HepG2 (cell line): ENCODE data around the gene PPP4R1. TPM values are rescaled to one million over a fixed set of nuclear protein-coding genes. Genes with fewer than 3 reads are reported as not detected.

ENCODE experiments used
- KLF16 ChIP-seq, 2 experiments: sonication (generic) in 1 of 2; formaldehyde crosslinking in 1 of 2; IDR thresholded peaks; 2 replicates each; pipeline versions ENCODE4 v1.6.1 to v1.8.0; 2016 to 2023; ENCODE audit warnings: missing genetic modification reagents in 2 of 2, missing compliant biosample characterization in 1 of 2
- NFKB2 ChIP-seq: sonication (generic); formaldehyde crosslinking; IDR thresholded peaks from 2 replicates; pipeline ENCODE4 v1.4.0; 2020; ENCODE audit warnings: missing genetic modification reagents, borderline replicate concordance
- PHF8 ChIP-seq: sonication (generic); formaldehyde crosslinking; IDR thresholded peaks from 2 replicates; pipeline ENCODE4 v1.5.0; 2020; ENCODE audit warnings: missing genetic modification reagents
- ZBTB7A ChIP-seq: sonication (generic); formaldehyde crosslinking; IDR thresholded peaks from 2 replicates; pipeline ENCODE4 v1.8.0; 2022; ENCODE audit warnings: mild to moderate bottlenecking, missing genetic modification reagents
- ZHX2 ChIP-seq, 2 experiments: sonication (generic) in 1 of 2; formaldehyde crosslinking in 1 of 2; IDR thresholded peaks; 2 replicates each; pipeline versions ENCODE4 v1.6.1 to v1.9.0; 2014 to 2022; ENCODE audit warnings: antibody characterized with exemption in 1 of 2, borderline replicate concordance in 1 of 2, inconsistent platforms in 1 of 2, low read depth in 1 of 2, missing genetic modification reagents in 1 of 2
- ZNF687 ChIP-seq: sonication (generic); formaldehyde crosslinking; IDR thresholded peaks from 2 replicates; pipeline ENCODE4 v1.5.1; 2020; ENCODE audit warnings: mild to moderate bottlenecking, missing genetic modification reagents, moderate library complexity
- ZNF703 ChIP-seq: sonication (generic); formaldehyde crosslinking; IDR thresholded peaks from 2 replicates; pipeline ENCODE4 v1.5.1; 2020; ENCODE audit warnings: missing genetic modification reagents, mild to moderate bottlenecking, moderate library complexity, borderline replicate concordance
- ZNF772 ChIP-seq: sonication (generic); formaldehyde crosslinking; IDR thresholded peaks from 2 replicates; pipeline ENCODE4 v1.5.0; 2020; ENCODE audit warnings: mild to moderate bottlenecking, missing genetic modification reagents
- polyA plus RNA-seq, 8 experiments: library from polyadenylated mRNA; depleted of rRNA in 3 of 8; stranded (reverse) in 7 of 8; unstranded in 1 of 8; fragments of >200 nt; fragmentation: Illumina TruSeq in 4 of 8; extraction: Trizol in 4 of 8; gene quantifications; 2 replicates each; pipeline versions ENCODE4 v1.2.1 to v1.2.3, GENCODE V29; 2011 to 2016; ENCODE audit warnings: low read depth in 4 of 8, missing spikeins in 1 of 8, mixed read lengths in 1 of 8; ENCODE audit not compliant: insufficient read depth in 1 of 8
- total RNA-seq, 5 experiments: library from RNA; depleted of rRNA; stranded (reverse); fragments of >200 nt; fragmentation: Illumina TruSeq; extraction: Trizol; gene quantifications; 2 replicates each; pipeline ENCODE4 v1.2.3, GENCODE V29; 2016; ENCODE audit warnings: low read depth in 1 of 5
- TF ChIP-seq, protein P1 (sequence below): sonication (generic); formaldehyde crosslinking; IDR thresholded peaks from 2 replicates; pipeline ENCODE4 v1.4.0; 2020; ENCODE audit warnings: missing genetic modification reagents

PPP4R1 gene
- total and polyA plus RNA-seq, 2 of the 13 experiments (the other 11 are each of a cell fraction or from before 2014, with no cell fraction given): 66.5 to 72.4 TPM

GRCh38 chr18:9614401-9615279, at the start of gene PPP4R1 (continued):
- TF ChIP-seq ZNF687 (CRISPR knock-in tag): peak; percentile 95
- TF ChIP-seq, protein P1, sequence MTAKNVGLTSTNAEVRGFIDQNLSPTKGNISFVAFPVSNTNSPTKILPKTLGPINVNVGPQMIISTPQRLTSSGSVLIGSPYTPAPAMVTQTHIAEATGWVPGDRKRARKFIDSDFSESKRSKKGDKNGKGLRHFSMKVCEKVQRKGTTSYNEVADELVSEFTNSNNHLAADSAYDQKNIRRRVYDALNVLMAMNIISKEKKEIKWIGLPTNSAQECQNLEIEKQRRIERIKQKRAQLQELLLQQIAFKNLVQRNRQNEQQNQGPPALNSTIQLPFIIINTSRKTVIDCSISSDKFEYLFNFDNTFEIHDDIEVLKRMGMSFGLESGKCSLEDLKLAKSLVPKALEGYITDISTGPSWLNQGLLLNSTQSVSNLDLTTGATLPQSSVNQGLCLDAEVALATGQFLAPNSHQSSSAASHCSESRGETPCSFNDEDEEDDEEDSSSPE: peak; percentile 11; the same call in 1 of the 2 replicates
- no peak for TF ChIP-seq KLF16 (CRISPR knock-in tag; IDR thresholded peaks at IDR 0.05)
- TF ChIP-seq PHF8: peak; percentile 60; the same call in 1 of the 2 replicates
- TF ChIP-seq NFKB2 (CRISPR knock-in tag): peak; percentile 51; the same call in 1 of the 2 replicates
- 0 out of 2 replicates have a peak, but pooled peaks have one; percentile 8 for TF ChIP-seq ZNF703 (CRISPR knock-in tag)
- TF ChIP-seq ZNF772 (CRISPR knock-in tag): peak; percentile 59; the same call in 1 of the 2 replicates
- no peak for TF ChIP-seq ZHX2 (IDR thresholded peaks at IDR 0.05; ENCODE audit: low read depth)
- 0 out of 2 replicates have a peak, but pooled peaks have one; percentile 59 for TF ChIP-seq ZHX2 (CRISPR knock-in tag; IDR thresholded peaks at IDR 0.05; ENCODE audit: borderline replicate concordance)
- TF ChIP-seq ZBTB7A (CRISPR knock-in tag): peak; percentile 53; the same call in 1 of the 2 replicates
